Neutrophil (primary cell): ENCODE data around the gene PLD1.

Source experiments
- H3K27ac ChIP-seq: fragments of 200-600 bp; sonication (generic); 2 replicates; pipeline ENCODE4 v1.5.1; 2016; ENCODE audit warnings: mild to moderate bottlenecking, moderate library complexity
- H3K27me3 ChIP-seq: fragments of 200-600 bp; sonication (generic); 2 replicates; pipeline ENCODE4 v1.6.0; 2016; ENCODE audit warnings: mild to moderate bottlenecking
- H3K36me3 ChIP-seq: fragments of 200-600 bp; sonication (generic); 2 replicates; pipeline ENCODE4 v1.5.1; 2017
- H3K4me1 ChIP-seq, 2 experiments: fragments of 200-600 bp in 1 of 2; sonication (generic) in 1 of 2; 1 replicate in 1 of 2; 2 replicates in 1 of 2; pipeline versions ENCODE4 v1.5.1 to v1.6.1; 2013 to 2016; ENCODE audit warnings: low read depth in 1 of 2, low read length in 1 of 2, mild to moderate bottlenecking in 1 of 2, moderate library complexity in 1 of 2; ENCODE audit not compliant: control insufficient read depth in 1 of 2, insufficient read depth in 1 of 2
- H3K4me3 ChIP-seq, 2 experiments: fragments of 200-600 bp in 1 of 2; sonication (generic) in 1 of 2; 1 replicate in 1 of 2; 2 replicates in 1 of 2; pipeline ENCODE4 v1.5.1; 2013 to 2016; ENCODE audit warnings: low read depth in 1 of 2, low read length in 1 of 2, mild to moderate bottlenecking in 1 of 2, moderate library complexity in 1 of 2
- H3K9me3 ChIP-seq: fragments of 200-600 bp; sonication (generic); 2 replicates; pipeline ENCODE4 v1.5.1; 2016
- TF ChIP-seq, protein P1 (sequence below): fragments of 200-600 bp; sonication (generic); IDR thresholded peaks from 2 replicates; pipeline ENCODE4 v1.5.1; 2016; ENCODE audit warnings: antibody characterized with exemption

The PLD1 gene

GRCh38 chr3:171757361-171758034 lies 52.8 kb downstream of the PLD1 start:
- no peak overlapping the region for H3K27ac ChIP-seq
- no peaks in the 10 kb centered on the region for H3K27me3 ChIP-seq
- no peaks in the 10 kb centered on the region for H3K9me3 ChIP-seq
- H3K4me1 ChIP-seq = peaks cover 10 to 11% of the 10 kb centered on the region in 2 experiments
- no peak overlapping the region for H3K4me3 ChIP-seq
- TF ChIP-seq, protein P1, sequence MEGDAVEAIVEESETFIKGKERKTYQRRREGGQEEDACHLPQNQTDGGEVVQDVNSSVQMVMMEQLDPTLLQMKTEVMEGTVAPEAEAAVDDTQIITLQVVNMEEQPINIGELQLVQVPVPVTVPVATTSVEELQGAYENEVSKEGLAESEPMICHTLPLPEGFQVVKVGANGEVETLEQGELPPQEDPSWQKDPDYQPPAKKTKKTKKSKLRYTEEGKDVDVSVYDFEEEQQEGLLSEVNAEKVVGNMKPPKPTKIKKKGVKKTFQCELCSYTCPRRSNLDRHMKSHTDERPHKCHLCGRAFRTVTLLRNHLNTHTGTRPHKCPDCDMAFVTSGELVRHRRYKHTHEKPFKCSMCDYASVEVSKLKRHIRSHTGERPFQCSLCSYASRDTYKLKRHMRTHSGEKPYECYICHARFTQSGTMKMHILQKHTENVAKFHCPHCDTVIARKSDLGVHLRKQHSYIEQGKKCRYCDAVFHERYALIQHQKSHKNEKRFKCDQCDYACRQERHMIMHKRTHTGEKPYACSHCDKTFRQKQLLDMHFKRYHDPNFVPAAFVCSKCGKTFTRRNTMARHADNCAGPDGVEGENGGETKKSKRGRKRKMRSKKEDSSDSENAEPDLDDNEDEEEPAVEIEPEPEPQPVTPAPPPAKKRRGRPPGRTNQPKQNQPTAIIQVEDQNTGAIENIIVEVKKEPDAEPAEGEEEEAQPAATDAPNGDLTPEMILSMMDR = no peak
- no peaks in the 10 kb centered on the region for H3K36me3 ChIP-seq

DNA sequence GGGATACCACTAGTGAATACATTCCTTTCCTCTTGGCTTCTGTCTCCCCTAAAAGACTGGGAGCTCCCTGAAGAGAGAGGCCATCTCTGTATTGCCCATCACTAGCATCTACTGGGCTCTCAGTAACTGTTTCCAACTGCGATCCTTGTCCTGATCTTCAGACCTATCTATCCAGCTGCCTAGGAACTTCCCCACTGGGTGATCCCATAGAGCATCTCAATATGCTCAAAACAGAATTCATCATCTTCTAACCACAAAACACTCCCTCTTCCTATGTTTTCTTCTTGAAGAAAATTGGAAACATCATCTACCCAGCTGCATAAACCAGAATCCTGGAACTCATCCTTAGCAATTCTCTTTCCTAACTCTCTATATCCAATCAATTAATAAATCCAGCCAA lies 54.6 kb downstream of the PLD1 start:
- TF ChIP-seq, protein P1 = no peak
- H3K27ac ChIP-seq = peak overlapping the region; percentile 49
- no peaks in the 10 kb centered on the region for H3K27me3 ChIP-seq
- H3K4me1 ChIP-seq = peaks cover 10 to 11% of the 10 kb centered on the region in 2 experiments
- H3K36me3 ChIP-seq = no peaks in the 10 kb centered on the region
- no peak overlapping the region for H3K4me3 ChIP-seq
- H3K9me3 ChIP-seq = no peaks in the 10 kb centered on the region

DNA sequence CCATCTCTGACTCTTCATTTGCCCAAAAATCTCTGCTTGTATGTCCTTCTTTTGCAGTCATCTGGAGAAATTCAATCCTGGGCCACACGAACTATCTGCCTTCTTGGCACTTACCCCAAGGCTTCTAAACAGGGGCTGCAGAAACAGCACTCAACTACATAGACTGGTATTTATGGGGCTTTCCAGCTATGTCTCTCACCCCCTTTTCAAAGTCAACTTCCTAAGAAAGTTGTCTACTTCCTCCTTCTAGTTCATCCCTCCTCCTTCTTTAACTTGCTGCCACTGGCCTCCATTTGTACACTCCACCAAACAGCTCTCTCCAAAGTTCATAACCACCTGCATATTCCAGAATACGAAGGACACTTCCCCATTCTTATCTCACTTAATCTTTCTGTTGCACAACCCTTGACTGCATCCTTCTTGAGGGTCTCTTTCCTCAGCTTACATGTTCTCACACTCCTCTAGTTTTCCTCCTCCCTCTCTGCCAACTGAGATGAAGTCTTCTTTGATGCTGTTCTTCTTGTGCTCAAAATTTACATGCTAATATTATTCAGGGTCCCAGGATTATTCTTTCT lies 55.2 kb downstream of the PLD1 start:
- peak overlapping the region; percentile 49 for H3K27ac ChIP-seq
- H3K36me3 ChIP-seq = no peaks in the 10 kb centered on the region
- H3K4me3 ChIP-seq = no peak overlapping the region
- TF ChIP-seq, protein P1 = no peak
- H3K27me3 ChIP-seq = no peaks in the 10 kb centered on the region
- H3K4me1 ChIP-seq = peaks cover 10 to 11% of the 10 kb centered on the region in 2 experiments
- H3K9me3 ChIP-seq = no peaks in the 10 kb centered on the region

GRCh38 chr3:171753665-171754408 lies 56.4 kb downstream of the PLD1 start:
- H3K27ac ChIP-seq = no peak overlapping the region
- H3K9me3 ChIP-seq = no peaks in the 10 kb centered on the region
- H3K4me3 ChIP-seq = no peak overlapping the region
- H3K27me3 ChIP-seq = no peaks in the 10 kb centered on the region
- H3K4me1 ChIP-seq = peaks cover 10 to 11% of the 10 kb centered on the region in 2 experiments
- TF ChIP-seq, protein P1 = no peak
- H3K36me3 ChIP-seq = no peaks in the 10 kb centered on the region

DNA sequence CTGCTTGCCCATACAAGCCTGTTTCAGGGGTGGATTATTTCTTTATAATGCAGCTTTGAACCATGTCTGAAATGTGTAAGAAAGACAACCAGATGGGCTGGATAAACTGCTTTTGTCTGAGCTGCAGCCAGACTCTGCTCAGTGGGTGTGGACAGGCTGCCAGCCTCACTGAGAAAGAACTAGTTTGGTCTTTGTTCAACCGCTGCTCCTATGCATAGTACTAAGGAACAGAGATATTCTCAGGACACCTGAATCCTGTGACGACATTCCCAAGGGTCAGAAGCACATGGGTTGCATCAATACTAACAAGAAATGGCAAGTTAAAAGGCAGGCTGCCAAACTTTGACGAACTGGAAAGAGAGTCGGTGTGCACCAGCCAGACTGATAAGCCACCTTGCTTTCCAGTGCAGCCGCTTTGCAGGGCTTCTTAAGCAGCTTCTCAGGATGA lies 57.2 kb downstream of the PLD1 start:
- TF ChIP-seq, protein P1 = no peak
- Histone ChIP-seq H3K9me3 (no peaks in the 10 kb centered on the region), H3K4me1 (peaks cover 10 to 16% of the 10 kb centered on the region in 2 experiments), H3K27ac (no peak overlapping the region), H3K27me3 (no peaks in the 10 kb centered on the region), H3K36me3 (no peaks in the 10 kb centered on the region), H3K4me3 (no peak overlapping the region)
